PFSK-1 (cell line): Measurements from ENCODE around the gene COA8.

Source experiments
- FOXP2 ChIP-seq: optimal IDR thresholded peaks from 2 replicates; pipeline ENCODE3; 2011; ENCODE audit warnings: borderline replicate concordance, control low read depth, inconsistent platforms; ENCODE audit not compliant: insufficient read depth; ENCODE audit errors: extremely low read length, extremely low read depth
- POLR2AphosphoS5 ChIP-seq: IDR thresholded peaks from 2 replicates; pipeline ENCODE4 v1.6.1; 2012; ENCODE audit warnings: low read depth, mild to moderate bottlenecking, control low read depth, low read length, moderate library complexity
- REST ChIP-seq, 2 experiments: IDR thresholded peaks; 2 replicates each; pipeline versions ENCODE4 v1.6.1 to v1.8.0; 2011 to 2012; ENCODE audit warnings: low read depth in 2 of 2, low read length in 2 of 2, control low read depth in 1 of 2, inconsistent platforms in 1 of 2, mild to moderate bottlenecking in 1 of 2, moderate library complexity in 1 of 2; ENCODE audit not compliant: insufficient read depth in 1 of 2
- SIN3A ChIP-seq: IDR thresholded peaks from 2 replicates; pipeline ENCODE4 v1.6.1; 2012; ENCODE audit warnings: mild to moderate bottlenecking, low read length, moderate library complexity, borderline replicate concordance; ENCODE audit not compliant: insufficient read depth
- TAF1 ChIP-seq: IDR thresholded peaks from 2 replicates; pipeline ENCODE4 v1.6.1; 2012; ENCODE audit warnings: low read length, control low read depth, borderline replicate concordance; ENCODE audit not compliant: insufficient read depth

The COA8 gene

GRCh38 chr14:103531421-103532215, 31.1 kb upstream of the COA8 start:
- TF ChIP-seq TAF1 (no peak), REST (IDR thresholded peaks at IDR 0.05; ENCODE audit: insufficient read depth in 1 of 2, low read depth in 2 of 2, low read length in 2 of 2) (no peak), FOXP2 (no peak), SIN3A (no peak), POLR2AphosphoS5 (no peak)

DNA sequence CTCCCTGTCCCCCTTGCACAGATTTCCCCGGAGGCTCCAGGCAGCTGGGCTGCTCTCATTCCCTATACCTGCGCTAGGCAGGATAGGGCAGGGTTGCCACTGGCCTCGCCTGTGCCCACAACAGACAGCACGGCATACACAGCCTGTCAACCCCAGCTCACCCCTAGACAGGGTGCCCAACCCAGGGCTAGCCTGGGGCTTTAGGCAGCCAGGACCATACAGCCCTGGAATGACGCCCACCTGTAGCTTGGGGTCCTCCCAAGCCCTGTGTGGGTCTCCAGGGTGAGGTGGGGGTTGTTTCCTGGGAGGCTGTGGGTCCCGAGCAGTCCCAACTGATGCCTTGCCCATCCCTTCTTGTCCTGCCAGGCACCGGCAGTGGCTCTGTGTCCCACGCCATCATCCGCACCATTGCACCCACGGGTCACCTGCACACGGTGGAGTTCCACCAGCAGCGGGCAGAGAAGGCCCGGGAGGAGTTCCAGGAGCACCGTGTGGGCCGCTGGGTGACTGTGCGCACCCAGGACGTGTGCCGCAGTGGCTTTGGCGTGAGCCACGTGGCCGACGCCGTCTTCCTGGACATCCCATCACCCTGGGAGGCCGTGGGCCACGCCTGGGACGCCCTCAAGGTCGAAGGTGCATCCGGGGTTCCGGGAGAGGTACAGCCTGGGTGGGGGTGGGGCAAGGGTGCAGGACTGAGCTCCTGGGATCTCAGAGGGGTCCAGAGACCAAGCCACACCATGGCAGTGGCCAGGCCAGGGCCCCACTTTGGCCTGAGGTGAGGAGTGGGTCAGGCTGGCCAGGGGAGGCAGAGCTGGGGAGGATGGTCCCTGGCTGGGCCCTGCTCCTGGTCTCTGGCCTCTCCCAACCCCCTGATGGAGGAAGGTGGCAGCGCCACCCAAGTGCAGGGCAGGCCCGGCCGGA, 30.3 kb upstream of the COA8 start:
- TF ChIP-seq SIN3A = no peak
- no peak for TF ChIP-seq POLR2AphosphoS5
- TF ChIP-seq FOXP2 = no peak

DNA sequence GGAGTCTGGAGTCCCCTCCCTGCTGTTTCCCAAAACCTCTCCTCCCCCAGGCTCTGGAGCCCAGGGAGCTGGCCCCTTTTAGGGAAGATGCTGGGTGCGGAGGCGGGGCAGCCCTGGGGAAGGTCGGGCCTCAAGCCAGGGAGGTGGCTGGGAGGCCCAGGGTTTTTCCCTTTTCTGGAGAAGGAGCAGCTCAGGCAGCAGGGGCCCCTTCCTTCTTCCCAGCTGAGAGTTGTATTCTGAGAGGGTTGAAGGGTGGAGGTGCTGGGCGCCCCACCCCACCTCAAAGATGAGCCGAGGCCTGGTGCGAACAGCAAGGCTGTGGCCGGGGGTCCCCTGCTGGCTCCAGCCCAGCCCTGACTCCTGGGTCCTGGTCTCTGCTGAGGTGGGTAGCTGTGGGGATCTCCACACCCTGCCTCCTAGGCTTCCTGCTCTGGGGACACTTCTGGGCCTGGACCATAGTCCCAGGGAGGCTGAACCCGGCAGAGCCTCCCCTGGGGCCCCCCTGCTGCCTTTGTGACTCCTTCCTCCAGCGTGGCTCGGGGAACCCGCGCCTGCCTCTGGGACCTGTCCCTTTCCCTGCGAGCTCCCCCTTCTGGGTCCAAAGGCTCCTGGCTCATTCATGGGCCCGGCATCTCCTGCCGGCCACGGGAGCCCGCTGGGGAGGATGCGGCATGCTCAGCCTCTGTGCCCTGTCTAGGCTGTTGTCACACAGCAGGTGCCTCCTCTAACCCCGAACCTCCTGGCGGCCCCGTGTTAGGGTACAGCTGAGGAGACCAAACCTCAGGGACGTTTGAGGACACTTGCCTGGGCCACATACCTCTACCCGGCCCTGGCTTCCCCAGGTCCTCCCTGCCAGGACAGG, 29.4 kb upstream of the COA8 start:
- TF ChIP-seq REST (IDR thresholded peaks at IDR 0.05; ENCODE audit: insufficient read depth in 1 of 2, low read depth in 2 of 2, low read length in 2 of 2) = no peak

DNA sequence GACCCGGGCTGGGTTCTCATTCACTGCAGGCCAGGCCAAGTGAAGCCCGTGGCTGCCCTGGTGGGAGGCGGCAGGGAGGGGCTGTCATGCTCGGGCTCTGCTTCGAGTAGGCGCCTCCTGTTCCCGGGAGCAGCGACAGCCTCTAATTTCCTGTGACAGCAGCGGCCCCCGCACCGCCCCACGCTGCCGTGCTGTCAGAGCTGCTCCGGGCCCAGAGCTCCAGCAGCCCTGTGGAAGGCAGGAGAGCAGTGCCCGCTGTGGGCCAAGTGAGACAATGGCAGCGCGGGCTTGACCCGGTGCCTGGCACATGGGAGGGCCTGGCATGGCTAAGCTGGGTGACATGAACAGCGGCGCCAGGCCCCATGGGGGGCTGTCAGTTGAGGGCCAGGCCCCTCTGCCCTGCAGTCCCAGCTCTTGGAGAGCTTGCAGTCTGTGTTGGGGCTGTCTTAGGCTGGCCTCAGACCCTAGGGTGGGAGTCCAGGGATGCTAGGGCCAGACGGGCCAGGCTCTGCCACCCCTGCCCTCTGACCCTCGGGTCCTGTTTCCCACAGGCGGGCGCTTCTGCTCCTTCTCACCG, 28.7 kb upstream of the COA8 start:
- TF ChIP-seq FOXP2 (no peak), SIN3A (no peak), REST (IDR thresholded peaks at IDR 0.05; ENCODE audit: insufficient read depth in 1 of 2, low read depth in 2 of 2, low read length in 2 of 2) (no peak), TAF1 (no peak), POLR2AphosphoS5 (no peak)

GRCh38 chr14:103534576-103535061, 28.1 kb upstream of the COA8 start:
- TF ChIP-seq TAF1 (no peak), POLR2AphosphoS5 (no peak), REST (IDR thresholded peaks at IDR 0.05; ENCODE audit: insufficient read depth in 1 of 2, low read depth in 2 of 2, low read length in 2 of 2) (no peak), FOXP2 (no peak), SIN3A (no peak)
